ENCODE measurements around the gene ZXDA.

- TF ChIP-seq CTCF (IDR thresholded peaks at IDR 0.05), result no peak
- no peak for TF ChIP-seq POLR2A (IDR thresholded peaks at IDR 0.05)
These were observed 22.0 kb upstream of the ZXDA start for GRCh38 chrX:57932266-57932665.

Measured in esophagus squamous epithelium (tissue), 4 donors.